GM12878 (cell line): ENCODE results near the gene MAFG. TPM values are rescaled to one million over a fixed set of nuclear protein-coding genes. Genes with fewer than 3 reads are reported as not detected.

Experiments
- ATAC-seq: fragments of 200-7000 bp; cut with Tn5 transposase; 3 replicates; pipeline ENCODE4 v1.9.1; 2020; ENCODE audit warnings: mild to moderate bottlenecking, moderate library complexity
- BruUV-seq: library from RNA; stranded (reverse); fragments of 400-500 nt; replicated peaks from 2 replicates; lab custom pipeline; 2021; lab: Mats Ljungman, UMichigan
- CTCF ChIA-PET: fragments of 300-600 bp; sonication (Branson Sonifier 250); formaldehyde crosslinking; extraction: SDS; loops from one replicate; lab custom pipeline; 2021; ENCODE audit warnings: inconsistent platforms; lab: Yijun Ruan, JAX
- POLR2A ChIA-PET: fragments of 350-600 bp; formaldehyde crosslinking; extraction: SDS; loops from one replicate; lab custom pipeline; 2021; ENCODE audit warnings: inconsistent platforms; lab: Charles Lee
- RAD21 ChIA-PET: fragments of 300-600 bp; sonication (Branson Sonifier 250); formaldehyde crosslinking; loops from one replicate; lab custom pipeline; 2023; ENCODE audit warnings: antibody characterized with exemption; ENCODE audit not compliant: unreplicated experiment; lab: Charles Lee
- SMC1A ChIA-PET: fragments of 300-600 bp; sonication (Branson Sonifier 250); formaldehyde crosslinking; loops from one replicate; lab custom pipeline; 2023; ENCODE audit not compliant: unreplicated experiment, uncharacterized antibody; lab: Charles Lee
- DNase-seq: peaks from one replicate; pipeline ENCODE4 v3.0.0-alpha.2; 2011; ENCODE audit warnings: low read depth, low spot score
- FAIRE-seq: peaks from 3 replicates; lab custom pipeline; 2011; peaks lifted over from hg19 to GRCh38; lab: Jason Lieb, UNC
- H2AFZ ChIP-seq: 2 replicates; pipeline ENCODE4 v1.6.0; 2011; ENCODE audit warnings: low read depth, low read length, control low read depth; ENCODE audit not compliant: control insufficient read depth
- H3K27ac ChIP-seq: 2 replicates; pipeline ENCODE4 v1.5.1; 2011; ENCODE audit warnings: control low read depth; ENCODE audit not compliant: control insufficient read depth, insufficient read depth
- H3K27me3 ChIP-seq, 2 experiments: replicated peaks in 1 of 2; 2 replicates each; pipeline versions ENCODE4 v1.6.0 to v1.6.1; 2011; ENCODE audit warnings: low read length in 1 of 2; ENCODE audit not compliant: control insufficient read depth in 2 of 2, insufficient read depth in 2 of 2
- H3K36me3 ChIP-seq, 2 experiments: 2 replicates each; pipeline ENCODE4 v1.5.1; 2011; ENCODE audit warnings: low read length in 1 of 2; ENCODE audit not compliant: control insufficient read depth in 2 of 2, insufficient read depth in 2 of 2
- H3K4me1 ChIP-seq: 2 replicates; pipeline ENCODE4 v1.6.1; 2011; ENCODE audit warnings: mild to moderate bottlenecking, low read length, moderate library complexity, mixed read lengths; ENCODE audit not compliant: control insufficient read depth, insufficient read depth
- H3K4me2 ChIP-seq: 2 replicates; pipeline ENCODE4 v1.6.0; 2011; ENCODE audit warnings: control low read depth; ENCODE audit not compliant: control insufficient read depth, insufficient read depth
- H3K4me3 ChIP-seq: fragments of 200-600 bp; sonication (generic); 2 replicates; pipeline ENCODE4 v1.5.1; 2016
- H3K79me2 ChIP-seq: 2 replicates; pipeline ENCODE4 v1.6.0; 2011; ENCODE audit warnings: low read length; ENCODE audit not compliant: control insufficient read depth, insufficient read depth
- H3K9ac ChIP-seq: 2 replicates; pipeline ENCODE4 v1.8.0; 2011; ENCODE audit warnings: low read length, control low read depth, mixed read lengths; ENCODE audit not compliant: control insufficient read depth, insufficient read depth
- H3K9me3 ChIP-seq: replicated peaks from 3 replicates; pipeline ENCODE4 v1.5.1; 2011; ENCODE audit warnings: mild to moderate bottlenecking, low read length; ENCODE audit not compliant: control insufficient read depth, insufficient read depth
- H4K20me1 ChIP-seq: 2 replicates; pipeline ENCODE4 v1.6.0; 2011; ENCODE audit not compliant: control insufficient read depth, insufficient read depth
- MXI1 ChIP-seq: fragments of 150-350 bp; IDR thresholded peaks from 2 replicates; pipeline ENCODE4 v1.6.1; 2011; ENCODE audit warnings: low read depth, mild to moderate bottlenecking, inconsistent platforms, low read length, improper control_type of control experiment
- SP1 ChIP-seq: IDR thresholded peaks from one replicate; pipeline ENCODE4 v1.6.1; 2011; ENCODE audit warnings: low read depth, low read length
- SPI1 ChIP-seq: IDR thresholded peaks from 2 replicates; pipeline ENCODE4 v1.6.1; 2011; ENCODE audit warnings: low read depth, mild to moderate bottlenecking, low read length, moderate library complexity, borderline replicate concordance; ENCODE audit not compliant: insufficient read depth
- SREBF2 ChIP-seq: IDR thresholded peaks from 2 replicates; pipeline ENCODE4 v1.6.1; 2012; ENCODE audit warnings: mild to moderate bottlenecking, low read length
- STAT1 ChIP-seq: fragments of 450-650 bp; conservative IDR thresholded peaks from 2 replicates; pipeline ENCODE4 v1.6.1; 2014; ENCODE audit warnings: antibody characterized with exemption, mild to moderate bottlenecking
- SUZ12 ChIP-seq: fragments of 200-600 bp; sonication (generic); IDR thresholded peaks from one replicate; pipeline ENCODE4 v1.6.1; 2018; ENCODE audit warnings: antibody characterized with exemption, mild to moderate bottlenecking; ENCODE audit not compliant: unreplicated experiment
- TCF12 ChIP-seq: IDR thresholded peaks from 2 replicates; pipeline ENCODE4 v1.6.1; 2011; ENCODE audit warnings: low read depth, mild to moderate bottlenecking, low read length
- WRNIP1 ChIP-seq: IDR thresholded peaks from 2 replicates; pipeline ENCODE4 v1.6.1; 2011; ENCODE audit warnings: low read depth, low read length, improper control_type of control experiment, borderline replicate concordance
- ZNF274 ChIP-seq: IDR thresholded peaks from one replicate; pipeline ENCODE4 v1.8.0; 2011; ENCODE audit not compliant: insufficient read length, insufficient read depth
- WGBS: methylation state at CpG from one replicate; pipeline ENCODE4 v1.1.6; 2016; ENCODE audit warnings: low lambda C conversion rate; ENCODE audit not compliant: insufficient replicate concordance, insufficient coverage; ENCODE audit errors: missing lambda C conversion rate; 5-methylcytosine and 5-hydroxymethylcytosine counted together
- in situ Hi-C: fragments of 300-500 bp; cut with MboI; formaldehyde crosslinking; loops from 9 replicates; pipeline ENCODE4 v1.14.3; 2018; ENCODE audit warnings: mixed read lengths
- intact Hi-C: fragments of 100-400 bp; cut with micrococcal nuclease; formaldehyde crosslinking; loops from one replicate; pipeline ENCODE4 v1.14.2; 2022; ENCODE audit not compliant: unreplicated experiment
- polyA plus RNA-seq, 11 experiments: library from polyadenylated mRNA; depleted of rRNA in 4 of 11; unstranded in 6 of 11; stranded (reverse) in 5 of 11; fragments of >200 nt; fragmentation: Nextera tagmentation in 4 of 11; fragmentation: Illumina TruSeq in 1 of 11; extraction: Ambion mirVana in 4 of 11; extraction: Trizol in 1 of 11; gene quantifications; 1 replicate in 1 of 11; 2 replicates in 10 of 11; pipeline versions ENCODE4 v1.2.1 to v1.2.3, GENCODE V29; 2011 to 2016; ENCODE audit warnings: inconsistent platforms in 2 of 11, missing spikeins in 2 of 11, low read depth in 1 of 11
- total RNA-seq, 4 experiments: library from RNA; depleted of rRNA in 3 of 4; stranded (reverse); fragments of >200 nt in 3 of 4; fragmentation: Illumina TruSeq in 1 of 4; extraction: Trizol in 1 of 4; gene quantifications; 2 replicates each; pipeline versions ENCODE4 v1.2.1 to v1.2.3, GENCODE V29; 2013 to 2021
- TF ChIP-seq, protein P1 (sequence below): IDR thresholded peaks from 2 replicates; pipeline ENCODE4 v1.6.1; 2012; ENCODE audit warnings: mild to moderate bottlenecking, low read depth, low read length

MAFG gene
- total and polyA plus RNA-seq, 10 of the 15 experiments (the other 5 are each of a cell fraction or from before 2014, with no cell fraction given), result 0.48 to 20.1 (median 7.6) TPM

DNA sequence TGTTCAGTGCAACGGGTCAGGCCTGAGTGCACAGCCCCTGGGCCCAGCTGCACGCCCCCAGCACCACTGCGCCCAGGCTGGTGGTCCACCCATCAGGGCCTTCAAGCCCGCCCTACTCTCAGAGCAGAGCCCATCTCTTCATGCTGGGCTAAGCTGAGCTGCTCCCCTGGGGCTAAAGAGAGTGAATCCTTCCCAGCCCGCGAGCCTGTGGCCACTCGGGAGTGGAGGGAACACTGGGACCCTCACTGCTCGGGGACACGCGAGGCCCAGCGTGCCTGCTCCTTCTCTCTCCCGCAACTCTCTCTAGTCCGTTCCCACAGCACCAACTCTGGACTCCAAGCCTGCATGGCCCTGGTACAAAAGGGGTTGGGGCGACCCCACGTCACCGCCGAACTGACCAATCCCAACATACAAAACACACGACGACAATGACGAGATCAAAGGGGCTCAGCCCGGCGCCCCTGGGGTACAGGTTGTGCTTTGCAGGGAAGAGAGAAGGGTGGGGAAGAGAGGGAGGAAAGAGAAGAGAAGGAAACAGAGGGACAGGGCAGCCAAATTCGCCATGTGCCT is 5.5 kb downstream of the MAFG start:
- no peak overlapping the region for H3K4me2 ChIP-seq
- DNase-seq (no peak), ATAC-seq (no peak), FAIRE-seq (no peak)
- 98% methylated on average over 20 of the region's 23 CpGs for WGBS
- peaks cover 13% of the 10 kb centered on the region for H3K4me1 ChIP-seq
- in situ Hi-C loops, result no loop called here
- H2AFZ ChIP-seq, result no peak overlapping the region
- no peak overlapping the region for H3K4me3 ChIP-seq
- H3K79me2 ChIP-seq, result peaks cover 47% of the 10 kb centered on the region
- peaks cover 3 to 8% of the 10 kb centered on the region in 2 experiments; a peak in 3 of 4 replicates for H3K36me3 ChIP-seq
- H3K27ac ChIP-seq, result no peak overlapping the region
- ChIA-PET RAD21 (interaction anchor here (0.9 kb wide), 1 partner anchor 99 kb away, joined by 3 read pairs; no protein-coding TSS in a partner anchor), POLR2A (interaction anchor here (1.6 kb wide), 1 partner anchor 32 kb away, joined by 3 read pairs; no protein-coding TSS in a partner anchor), CTCF (no interaction called here), SMC1A (no interaction called here)
- no peaks in the 10 kb centered on the region for H3K9me3 ChIP-seq
- BruUV-seq, result no TSS peak
- no peaks in the 10 kb centered on the region for H3K27me3 ChIP-seq
- intact Hi-C loops, result no loop called here
- H3K9ac ChIP-seq, result no peak overlapping the region
- TF ChIP-seq TCF12, result no peak
- TF ChIP-seq SP1, result no peak
- TF ChIP-seq SUZ12, result no peak
- TF ChIP-seq MXI1, result no peak
- TF ChIP-seq ZNF274, result no peak
- TF ChIP-seq WRNIP1, result no peak
- TF ChIP-seq SPI1, result no peak
- TF ChIP-seq, protein P1, sequence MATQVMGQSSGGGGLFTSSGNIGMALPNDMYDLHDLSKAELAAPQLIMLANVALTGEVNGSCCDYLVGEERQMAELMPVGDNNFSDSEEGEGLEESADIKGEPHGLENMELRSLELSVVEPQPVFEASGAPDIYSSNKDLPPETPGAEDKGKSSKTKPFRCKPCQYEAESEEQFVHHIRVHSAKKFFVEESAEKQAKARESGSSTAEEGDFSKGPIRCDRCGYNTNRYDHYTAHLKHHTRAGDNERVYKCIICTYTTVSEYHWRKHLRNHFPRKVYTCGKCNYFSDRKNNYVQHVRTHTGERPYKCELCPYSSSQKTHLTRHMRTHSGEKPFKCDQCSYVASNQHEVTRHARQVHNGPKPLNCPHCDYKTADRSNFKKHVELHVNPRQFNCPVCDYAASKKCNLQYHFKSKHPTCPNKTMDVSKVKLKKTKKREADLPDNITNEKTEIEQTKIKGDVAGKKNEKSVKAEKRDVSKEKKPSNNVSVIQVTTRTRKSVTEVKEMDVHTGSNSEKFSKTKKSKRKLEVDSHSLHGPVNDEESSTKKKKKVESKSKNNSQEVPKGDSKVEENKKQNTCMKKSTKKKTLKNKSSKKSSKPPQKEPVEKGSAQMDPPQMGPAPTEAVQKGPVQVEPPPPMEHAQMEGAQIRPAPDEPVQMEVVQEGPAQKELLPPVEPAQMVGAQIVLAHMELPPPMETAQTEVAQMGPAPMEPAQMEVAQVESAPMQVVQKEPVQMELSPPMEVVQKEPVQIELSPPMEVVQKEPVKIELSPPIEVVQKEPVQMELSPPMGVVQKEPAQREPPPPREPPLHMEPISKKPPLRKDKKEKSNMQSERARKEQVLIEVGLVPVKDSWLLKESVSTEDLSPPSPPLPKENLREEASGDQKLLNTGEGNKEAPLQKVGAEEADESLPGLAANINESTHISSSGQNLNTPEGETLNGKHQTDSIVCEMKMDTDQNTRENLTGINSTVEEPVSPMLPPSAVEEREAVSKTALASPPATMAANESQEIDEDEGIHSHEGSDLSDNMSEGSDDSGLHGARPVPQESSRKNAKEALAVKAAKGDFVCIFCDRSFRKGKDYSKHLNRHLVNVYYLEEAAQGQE, result no peak
- TF ChIP-seq SREBF2, result no peak
- TF ChIP-seq STAT1, result no peak
- H4K20me1 ChIP-seq, result no peaks in the 10 kb centered on the region; the same call in 1 of the 2 replicates
